IPS-11a (cell line): Measurements from ENCODE around the gene ARHGDIG.

Source experiments
- H3K4me3 ChIP-seq: one replicate; pipeline ENCODE4 v1.5.1; 2013; ENCODE audit warnings: low read depth, low read length, control low read depth

ARHGDIG gene

GRCh38 chr16:293043-293775 is 12.8 kb downstream of the ARHGDIG start:
- H3K4me3 ChIP-seq: no peak overlapping the region

GRCh38 chr16:296276-296675 is 15.9 kb downstream of the ARHGDIG start:
- no peak overlapping the region for H3K4me3 ChIP-seq

- no peak overlapping the region for H3K4me3 ChIP-seq
These were observed 16.6 kb downstream of the ARHGDIG start for GRCh38 chr16:296806-297510.

- H3K4me3 ChIP-seq: no peak overlapping the region
These were observed 17.4 kb downstream of the ARHGDIG start for GRCh38 chr16:297832-298231.

- H3K4me3 ChIP-seq: no peak overlapping the region
These were observed 20.8 kb downstream of the ARHGDIG start for GRCh38 chr16:301235-301634.

- H3K4me3 ChIP-seq: no peak overlapping the region
These were observed 21.6 kb downstream of the ARHGDIG start for GRCh38 chr16:301950-302349.

GRCh38 chr16:303760-304505 is 23.5 kb downstream of the ARHGDIG start:
- H3K4me3 ChIP-seq: no peak overlapping the region

GRCh38 chr16:305916-306626 is 25.7 kb downstream of the ARHGDIG start:
- H3K4me3 ChIP-seq: no peak overlapping the region

GRCh38 chr16:306911-307370 is 26.6 kb downstream of the ARHGDIG start:
- no peak overlapping the region for H3K4me3 ChIP-seq

GRCh38 chr16:307691-308312 is 27.4 kb downstream of the ARHGDIG start:
- H3K4me3 ChIP-seq: no peak overlapping the region

GRCh38 chr16:309476-309875 is 29.1 kb downstream of the ARHGDIG start:
- no peak overlapping the region for H3K4me3 ChIP-seq

GRCh38 chr16:311725-312124 is 31.3 kb downstream of the ARHGDIG start:
- no peak overlapping the region for H3K4me3 ChIP-seq

GRCh38 chr16:314351-314750 is 34.0 kb downstream of the ARHGDIG start:
- no peak overlapping the region for H3K4me3 ChIP-seq

- no peak overlapping the region for H3K4me3 ChIP-seq
These were observed 34.5 kb downstream of the ARHGDIG start for GRCh38 chr16:314795-315299.

- no peak overlapping the region for H3K4me3 ChIP-seq
These were observed 36.5 kb downstream of the ARHGDIG start for GRCh38 chr16:316741-317464.

GRCh38 chr16:317583-317982 is 37.2 kb downstream of the ARHGDIG start:
- no peak overlapping the region for H3K4me3 ChIP-seq

GRCh38 chr16:318628-319027 is 38.2 kb downstream of the ARHGDIG start:
- no peak overlapping the region for H3K4me3 ChIP-seq

- H3K4me3 ChIP-seq: no peak overlapping the region
These were observed 39.8 kb downstream of the ARHGDIG start for GRCh38 chr16:320206-320605.

GRCh38 chr16:321532-321931 is 41.1 kb downstream of the ARHGDIG start:
- no peak overlapping the region for H3K4me3 ChIP-seq
